NCI-H774 (cell line): ENCODE results near the gene SLC47A2.
A peak's percentile ranks its signal among the peaks of the same experiment; 100 is the strongest.
"Not testable (repeated sequence)": the region's sequence is repeated elsewhere in the genome, so short reads cannot be mapped to it uniquely, and the experiment has no call there.

Source experiments
- DNase-seq: peaks from one replicate; lab custom pipeline; 2025; lab: John Stamatoyannopoulos, UW

Gene SLC47A2, protein sequence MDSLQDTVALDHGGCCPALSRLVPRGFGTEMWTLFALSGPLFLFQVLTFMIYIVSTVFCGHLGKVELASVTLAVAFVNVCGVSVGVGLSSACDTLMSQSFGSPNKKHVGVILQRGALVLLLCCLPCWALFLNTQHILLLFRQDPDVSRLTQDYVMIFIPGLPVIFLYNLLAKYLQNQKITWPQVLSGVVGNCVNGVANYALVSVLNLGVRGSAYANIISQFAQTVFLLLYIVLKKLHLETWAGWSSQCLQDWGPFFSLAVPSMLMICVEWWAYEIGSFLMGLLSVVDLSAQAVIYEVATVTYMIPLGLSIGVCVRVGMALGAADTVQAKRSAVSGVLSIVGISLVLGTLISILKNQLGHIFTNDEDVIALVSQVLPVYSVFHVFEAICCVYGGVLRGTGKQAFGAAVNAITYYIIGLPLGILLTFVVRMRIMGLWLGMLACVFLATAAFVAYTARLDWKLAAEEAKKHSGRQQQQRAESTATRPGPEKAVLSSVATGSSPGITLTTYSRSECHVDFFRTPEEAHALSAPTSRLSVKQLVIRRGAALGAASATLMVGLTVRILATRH

DNA sequence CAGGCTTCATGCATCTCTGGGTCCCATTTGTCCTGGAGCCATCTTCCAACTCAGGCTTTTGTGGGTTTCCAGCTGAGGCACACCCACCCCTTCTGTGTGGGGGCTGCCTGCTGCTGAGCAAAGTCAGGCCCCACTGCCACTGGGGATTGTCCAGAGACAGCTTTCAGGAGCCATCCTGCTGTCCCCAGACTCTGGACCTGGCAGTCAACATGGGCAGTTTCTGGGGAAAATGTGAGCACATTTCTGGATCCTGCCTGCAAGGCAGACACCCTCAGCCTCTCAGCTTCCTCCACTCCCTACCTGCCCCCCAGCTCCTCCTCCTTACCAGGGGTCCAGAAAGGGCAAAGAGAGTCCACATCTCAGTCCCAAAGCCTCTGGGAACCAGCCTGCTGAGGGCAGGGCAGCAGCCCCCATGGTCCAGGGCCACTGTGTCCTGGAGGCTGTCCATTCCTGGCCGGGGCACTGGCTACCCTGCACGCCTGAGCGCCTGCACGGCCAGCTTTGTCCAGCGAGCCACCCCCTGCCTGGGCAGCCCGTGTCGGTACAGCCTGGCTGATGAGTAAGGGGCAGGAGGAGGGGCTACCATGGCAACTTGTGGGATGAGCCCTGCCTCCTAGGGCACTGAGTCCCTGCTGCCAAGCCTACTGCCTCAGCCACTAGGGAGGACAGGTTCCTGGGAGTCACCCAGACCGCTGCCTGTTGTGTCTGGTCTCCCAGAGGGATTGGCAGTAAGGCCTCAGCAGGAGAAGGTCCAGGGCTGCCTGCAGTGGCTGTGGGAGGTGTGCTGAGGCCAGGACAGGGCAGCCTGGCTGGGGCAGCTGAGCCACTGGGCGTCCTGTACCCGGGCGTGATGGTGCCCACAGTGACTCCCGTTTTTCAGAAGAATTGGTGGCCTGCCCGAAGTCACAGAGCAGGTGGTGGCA is at the start of gene SLC47A2:
TSS of gene SLC47A2 (minus strand) at position 477 of the 923 bp plus-strand sequence. CDS start at position 448, 29 bp downstream.
- no peak for DNase-seq

DNA sequence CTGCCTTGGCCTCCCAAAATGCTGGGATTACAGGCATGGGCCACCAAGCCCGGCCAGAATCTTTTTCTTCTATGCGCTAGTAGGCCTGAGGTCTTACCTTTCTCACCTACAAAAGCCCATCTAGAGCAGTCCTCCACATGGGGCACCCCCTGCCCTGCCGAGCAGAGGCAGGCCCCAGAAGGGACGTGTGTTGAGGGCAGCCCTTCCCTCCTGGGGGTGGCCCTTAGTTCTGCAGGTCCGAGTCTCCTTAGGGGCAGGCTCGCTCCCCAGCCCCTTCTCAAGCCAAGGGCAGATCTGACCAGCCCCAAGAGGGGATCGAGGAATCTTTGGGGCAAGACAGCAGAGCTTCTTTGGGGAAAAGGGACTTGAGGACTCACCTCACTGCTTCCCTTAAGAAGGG is 49.6 kb upstream of the SLC47A2 start:
- no peak for DNase-seq

DNA sequence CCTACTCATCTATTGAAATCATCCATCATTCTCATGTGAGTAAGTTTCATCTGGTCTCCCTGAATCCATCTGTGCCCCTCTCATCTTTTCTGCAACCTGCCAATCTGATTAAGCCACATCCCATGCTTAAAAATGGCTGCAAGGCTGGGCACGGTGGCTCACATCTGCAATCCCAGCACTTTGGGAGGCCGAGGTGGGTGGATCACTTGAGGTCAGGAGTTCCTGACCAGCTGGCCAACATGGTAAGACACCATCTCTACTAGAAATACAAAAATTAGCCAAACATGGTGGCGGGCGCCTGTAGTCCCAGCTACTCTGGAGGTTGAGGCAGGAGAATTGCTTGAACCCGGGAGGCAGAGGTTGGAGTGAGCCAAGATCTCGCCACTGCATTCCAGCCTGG is 47.6 kb upstream of the SLC47A2 start:
- not testable (repeated sequence) for DNase-seq

- DNase-seq = no peak
These were observed 47.0 kb upstream of the SLC47A2 start for GRCh38 chr17:19763416-19763815.

GRCh38 chr17:19762515-19762961 is 46.2 kb upstream of the SLC47A2 start:
- DNase-seq = no peak

GRCh38 chr17:19760746-19761145 is 44.4 kb upstream of the SLC47A2 start:
- no peak for DNase-seq

- DNase-seq = no peak
These were observed 43.5 kb upstream of the SLC47A2 start for GRCh38 chr17:19759568-19760549.

DNA sequence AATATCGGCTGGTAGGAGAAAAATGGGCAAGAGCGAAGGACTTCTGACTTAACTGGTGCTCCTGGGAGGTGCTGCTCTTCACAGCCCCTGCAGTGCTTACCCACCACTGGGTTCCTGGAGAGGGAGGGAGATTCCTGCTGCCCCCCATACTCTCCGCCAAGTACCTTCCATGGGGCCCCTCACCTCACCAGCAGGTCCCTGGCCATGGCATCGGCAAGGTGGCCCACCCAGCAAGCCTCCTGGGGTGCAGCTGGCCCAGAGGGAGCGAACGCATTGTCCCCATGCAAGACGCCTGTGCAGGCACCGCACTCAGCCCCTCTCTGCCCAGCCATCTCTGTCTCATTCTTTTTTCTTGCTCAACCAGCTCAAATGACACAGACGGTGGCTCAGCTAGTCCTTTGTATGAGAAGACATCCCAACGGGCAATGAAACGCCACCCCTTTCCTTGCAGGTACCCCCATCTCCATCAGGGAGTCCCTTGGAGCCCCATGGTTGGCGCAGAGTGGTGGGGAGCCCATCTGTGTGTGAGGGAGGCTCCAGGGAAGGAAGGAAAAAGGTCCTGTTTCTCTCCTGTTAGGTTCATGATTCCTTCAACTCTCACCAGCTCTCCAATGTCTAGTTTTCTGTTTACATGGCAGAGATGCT is 41.3 kb upstream of the SLC47A2 start:
- no peak for DNase-seq

DNA sequence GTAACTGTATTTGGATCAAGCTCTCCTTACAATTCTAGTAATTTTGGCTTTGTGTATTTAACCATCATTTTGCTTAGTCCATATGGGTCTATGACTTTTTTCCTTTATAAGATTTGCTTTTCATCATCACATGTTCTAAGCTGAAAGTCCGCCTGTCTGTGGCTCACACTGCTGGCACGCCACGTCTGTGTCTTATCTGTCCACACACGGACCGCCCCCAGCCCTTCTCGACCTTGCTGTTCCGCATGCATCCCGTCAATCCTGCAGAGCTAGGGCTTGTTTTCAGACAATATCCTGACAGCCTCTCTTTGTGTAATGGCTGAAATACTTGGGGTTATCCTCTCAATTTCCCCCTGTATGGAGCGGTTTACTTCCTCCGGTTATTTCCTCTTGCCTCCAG is 40.2 kb upstream of the SLC47A2 start:
- DNase-seq = no peak

DNA sequence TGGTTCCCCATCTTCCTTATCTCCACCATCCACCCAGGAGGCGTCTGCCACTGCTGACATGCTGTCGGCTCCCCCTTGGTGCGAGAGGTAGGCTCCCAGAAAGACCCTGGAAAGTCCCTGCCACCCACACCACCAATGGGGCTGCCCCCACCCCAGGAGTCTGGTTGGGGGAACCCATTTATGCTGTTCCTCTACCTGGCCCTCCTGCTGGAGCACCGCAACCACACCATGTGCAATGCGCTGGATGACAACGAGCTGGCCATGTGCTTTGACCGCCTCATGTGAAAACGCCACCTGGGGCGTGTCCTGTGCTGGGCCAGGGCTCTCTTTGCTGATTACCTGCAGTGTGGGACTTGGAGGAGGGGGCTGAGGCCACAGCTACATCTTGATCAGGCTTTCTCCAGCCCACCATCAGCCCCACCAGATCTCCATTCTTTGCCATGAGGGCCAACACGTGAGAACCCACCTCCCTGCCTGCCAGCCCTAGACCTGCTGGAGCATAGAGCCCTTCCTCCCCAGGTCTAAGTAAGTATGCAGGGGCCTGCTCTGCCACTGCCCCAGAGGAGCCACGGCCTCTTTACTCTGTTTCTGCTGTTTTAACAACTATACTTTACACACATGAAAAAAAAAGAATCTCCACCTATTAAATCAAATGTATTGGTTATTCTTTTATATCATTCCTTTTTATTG is 39.6 kb upstream of the SLC47A2 start:
- no peak for DNase-seq

GRCh38 chr17:19755392-19755791 is 39.0 kb upstream of the SLC47A2 start:
- no peak for DNase-seq

- peak; percentile 31 for DNase-seq
These were observed 37.5 kb upstream of the SLC47A2 start for GRCh38 chr17:19753661-19754463.

- DNase-seq = no peak
These were observed 36.7 kb upstream of the SLC47A2 start for GRCh38 chr17:19753051-19753509.

GRCh38 chr17:19752216-19753050 is 36.0 kb upstream of the SLC47A2 start:
- DNase-seq = no peak

DNA sequence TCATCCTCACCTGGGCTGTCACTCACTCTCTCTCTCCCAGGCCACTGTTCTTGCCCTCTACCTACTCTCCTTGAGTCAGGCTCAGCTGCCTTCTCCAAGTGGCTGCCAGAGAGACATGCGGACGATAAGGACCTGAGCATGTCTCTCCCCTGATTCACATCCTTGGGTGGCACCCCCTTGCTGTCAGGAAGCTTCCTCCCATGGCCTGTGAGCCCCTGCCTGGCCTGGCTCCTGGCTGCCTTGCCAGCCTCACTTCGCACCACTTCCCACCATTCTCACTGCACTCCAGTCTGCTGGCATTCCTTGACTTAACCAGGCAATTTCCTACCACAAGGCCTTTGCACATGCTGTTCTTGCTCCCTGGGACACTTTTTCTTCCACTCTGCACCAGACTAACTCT is 34.5 kb upstream of the SLC47A2 start:
- DNase-seq = no peak

DNA sequence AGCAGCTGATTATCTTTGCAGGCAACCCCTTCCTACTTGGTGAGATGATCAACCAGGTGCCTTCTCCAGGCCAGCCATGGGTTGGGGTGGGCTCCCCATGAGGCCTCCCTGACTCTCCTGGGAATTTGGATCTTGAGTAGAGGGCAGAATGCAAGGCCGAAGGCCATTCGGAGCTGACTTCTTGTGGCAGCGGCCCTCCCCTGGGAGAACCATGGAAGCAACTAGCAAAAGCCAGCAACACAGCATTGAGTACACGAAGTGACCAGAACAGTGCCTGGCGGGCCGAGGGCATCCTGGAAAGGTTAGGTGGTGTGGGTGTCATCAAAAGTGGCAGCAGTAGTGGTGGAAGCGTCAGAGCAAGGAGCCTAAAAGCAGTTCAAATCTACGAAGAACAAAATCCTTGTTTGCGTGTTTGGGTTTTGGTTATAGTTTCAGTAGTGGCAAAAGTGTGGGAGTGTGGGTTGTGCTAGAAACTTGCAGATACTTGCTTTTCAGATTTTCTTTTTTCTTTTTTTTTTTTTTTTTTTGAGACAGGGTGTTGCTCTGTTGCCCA is 33.7 kb upstream of the SLC47A2 start:
- no peak for DNase-seq

GRCh38 chr17:19748807-19749193 is 32.4 kb upstream of the SLC47A2 start:
- DNase-seq = no peak
